OCI-M2 (cell line): ENCODE data around the gene COBL.

Source experiments
- DNase-seq: peaks from one replicate; lab custom pipeline; 2025; ENCODE audit not compliant: unreplicated experiment; lab: John Stamatoyannopoulos, UW

Gene COBL

DNA sequence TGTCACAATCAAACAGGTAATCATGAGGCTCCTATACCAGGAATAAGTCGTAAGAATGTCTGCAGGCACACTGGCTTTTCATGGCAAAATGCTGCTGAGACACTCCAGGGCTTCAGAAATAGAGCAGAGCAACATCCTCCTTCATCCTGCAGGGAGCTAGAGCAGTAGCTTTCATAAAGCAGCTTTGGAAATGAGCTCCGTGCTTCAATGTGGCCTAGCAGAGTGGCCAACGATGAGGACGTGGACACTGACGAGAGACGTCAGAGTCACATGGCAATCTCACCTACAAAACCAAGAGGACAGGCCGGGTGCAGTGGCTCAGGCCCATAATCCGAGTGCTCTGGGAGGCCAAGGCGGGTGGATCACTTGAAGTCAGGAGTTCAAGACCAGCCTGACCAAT lies 9.8 kb downstream of the COBL start:
- no peak for DNase-seq

DNA sequence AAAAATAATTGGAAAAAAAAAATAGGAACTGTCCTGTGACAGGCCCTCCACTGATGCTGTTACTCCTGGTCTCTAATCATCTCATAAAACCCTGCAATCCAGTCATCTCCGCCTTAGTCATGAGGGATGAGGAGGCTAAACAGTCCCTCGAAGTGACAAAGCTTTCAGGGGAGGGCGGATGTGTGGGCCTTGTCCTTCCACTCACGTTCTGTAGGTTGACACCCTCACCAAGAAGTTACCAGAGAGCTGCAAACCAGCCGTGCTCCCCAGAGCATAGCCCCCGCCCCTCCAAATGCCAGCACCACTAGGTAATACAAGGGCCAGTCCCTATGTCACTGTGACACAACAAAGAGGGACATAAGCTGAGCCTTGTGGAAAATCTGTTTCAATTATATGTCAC lies 11.9 kb downstream of the COBL start:
- DNase-seq, result no peak

DNA sequence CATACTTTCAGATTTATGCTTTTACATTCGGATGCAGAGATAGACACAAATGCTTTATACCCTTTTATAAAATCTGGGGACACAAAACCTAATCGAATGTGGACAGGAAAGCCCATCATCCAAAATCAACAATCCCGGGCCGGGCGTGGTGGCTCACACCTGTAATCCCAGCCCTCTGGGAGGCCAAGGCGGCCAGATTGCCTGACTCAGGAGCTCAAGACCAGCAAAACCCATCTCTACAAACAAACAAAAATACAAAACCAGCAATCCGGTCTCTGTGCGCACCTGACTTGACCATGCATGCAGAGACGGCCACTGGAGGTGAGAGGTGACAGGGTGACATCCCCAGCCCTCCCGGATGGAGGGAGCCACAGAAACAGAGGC lies 13.5 kb downstream of the COBL start:
- no peak for DNase-seq

DNA sequence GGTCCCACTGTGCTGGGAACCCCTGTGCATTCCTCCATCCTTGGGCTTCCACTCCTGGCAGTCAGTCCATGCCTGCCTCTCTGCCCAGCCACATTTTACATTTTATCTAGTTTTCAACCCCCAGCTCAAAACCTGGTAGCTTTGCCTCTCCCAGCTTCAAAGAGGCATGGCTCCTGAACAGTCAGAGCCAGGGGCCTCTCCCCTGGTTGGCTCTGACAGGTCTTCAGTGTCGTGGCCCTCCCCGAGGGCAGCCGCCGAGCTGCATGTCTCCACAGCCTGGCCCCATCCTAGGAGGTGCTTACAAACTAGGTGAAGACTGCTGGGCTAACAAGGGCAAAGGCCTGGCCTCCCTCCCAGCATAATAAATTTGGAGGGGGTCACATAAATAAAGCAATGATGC lies 14.8 kb downstream of the COBL start:
- no peak for DNase-seq

DNA sequence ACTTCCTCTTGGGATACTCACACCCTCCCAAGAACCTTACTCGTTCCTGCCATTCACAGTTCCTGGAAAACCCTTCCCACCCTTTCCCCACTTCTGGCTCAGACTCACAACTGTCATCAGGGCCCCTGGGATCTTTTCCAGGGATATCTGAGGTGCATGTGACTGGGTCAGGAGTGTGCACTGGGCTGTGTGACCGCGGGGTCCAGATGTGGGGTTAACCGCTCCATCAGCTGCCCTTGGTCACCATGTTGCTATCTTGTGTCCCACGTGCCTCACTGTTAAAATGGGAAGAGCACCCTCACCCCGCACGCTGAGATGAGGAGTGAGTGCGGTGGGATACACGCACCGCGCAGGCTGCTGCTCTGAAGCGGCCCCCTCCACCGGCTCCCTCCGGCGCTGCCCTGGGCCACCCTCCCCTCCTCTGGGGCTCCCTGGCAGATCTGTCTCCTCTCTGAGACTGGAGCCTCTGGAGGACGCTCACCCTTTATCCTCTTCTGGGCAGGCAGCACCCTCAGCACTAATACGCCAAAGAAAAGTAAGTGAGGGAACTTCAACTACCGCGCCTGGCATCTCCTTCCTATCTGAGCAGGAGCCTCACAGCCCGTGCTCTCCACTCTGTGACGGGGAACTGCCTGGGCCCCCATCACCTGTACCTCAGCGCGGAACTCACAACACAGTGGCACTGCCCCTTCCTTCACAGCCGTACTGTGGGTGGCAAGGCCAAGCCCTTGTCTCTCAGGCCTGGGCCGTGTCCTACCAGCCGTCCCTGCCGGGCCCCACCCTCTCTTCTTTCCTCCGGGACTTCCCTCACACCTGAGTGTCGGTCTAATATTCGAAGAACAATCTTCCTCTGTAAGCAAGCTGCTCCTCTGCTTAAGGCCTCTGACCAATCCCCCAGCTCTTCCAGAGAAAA lies 15.6 kb downstream of the COBL start:
- DNase-seq, result no peak

DNA sequence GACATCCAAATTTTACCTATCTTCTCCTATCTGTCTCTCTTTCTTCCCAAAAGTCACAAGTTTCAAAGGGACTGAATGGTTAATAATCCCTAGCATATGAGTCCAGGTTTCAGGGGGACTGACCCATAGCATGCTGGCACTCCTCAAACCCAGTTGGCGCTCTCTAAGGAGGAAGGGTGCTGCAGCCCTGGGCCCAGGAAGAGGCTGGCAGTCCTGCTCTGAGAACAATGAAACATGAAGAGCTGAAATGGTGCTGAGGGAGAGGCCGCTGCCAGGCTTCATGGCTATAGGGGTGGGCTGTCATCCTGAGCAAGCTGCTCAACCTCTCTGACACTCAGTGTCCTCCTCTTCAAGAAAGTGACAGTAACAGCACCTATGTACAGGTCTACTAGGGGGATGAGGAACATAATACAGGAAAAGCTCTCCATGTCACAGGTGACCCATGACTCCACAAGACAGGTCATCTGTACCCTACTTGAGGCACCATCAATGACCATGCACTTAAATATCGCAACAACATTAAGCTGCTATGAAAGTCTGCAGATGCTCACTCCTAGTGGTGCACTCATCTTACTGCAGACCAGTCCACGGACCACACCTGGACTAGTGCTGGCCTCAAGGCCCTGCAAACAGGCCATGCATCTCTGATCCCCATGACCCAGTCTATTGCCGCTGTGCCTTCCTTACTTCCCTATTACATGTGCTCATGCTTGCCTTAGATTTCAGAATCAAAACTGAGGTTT lies 17.0 kb downstream of the COBL start:
- no peak for DNase-seq

DNA sequence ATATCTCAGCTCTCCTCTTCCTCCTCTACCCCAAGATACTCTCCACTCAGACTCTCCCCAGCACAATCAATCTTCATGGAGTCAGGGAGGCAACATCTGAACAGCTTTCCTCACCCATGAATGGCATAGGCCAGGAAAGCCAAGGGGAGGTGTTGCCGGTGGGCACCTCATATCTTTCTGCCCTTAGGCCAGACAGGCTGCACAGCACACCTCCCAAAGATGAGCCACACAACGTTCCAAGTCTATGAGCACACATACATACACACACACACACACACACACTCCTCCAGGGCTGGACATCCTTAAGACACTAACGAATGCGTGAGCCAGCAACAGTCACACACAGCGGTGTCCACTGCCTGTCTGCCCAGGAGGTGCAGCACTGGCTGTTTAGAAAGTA lies 17.7 kb downstream of the COBL start:
- no peak for DNase-seq

DNA sequence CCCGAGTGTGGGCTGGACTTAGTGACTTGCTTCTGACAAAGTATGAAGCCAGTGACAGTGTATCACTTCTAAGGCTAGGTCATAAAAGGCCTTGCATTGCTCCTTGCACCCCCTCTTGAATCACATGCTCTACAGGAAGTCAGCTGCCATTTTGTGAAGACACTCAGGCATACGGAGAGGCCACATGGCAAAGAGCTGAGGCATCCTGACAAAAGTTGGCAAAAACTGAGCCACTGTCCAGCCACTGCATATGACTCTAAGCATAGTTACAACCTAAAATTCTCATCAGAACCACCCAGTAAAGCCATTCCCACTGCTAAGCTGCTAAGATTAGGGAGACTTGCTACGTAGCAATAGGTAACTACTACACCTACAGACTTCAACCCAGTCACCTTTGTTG lies 18.6 kb downstream of the COBL start:
- no peak for DNase-seq

DNA sequence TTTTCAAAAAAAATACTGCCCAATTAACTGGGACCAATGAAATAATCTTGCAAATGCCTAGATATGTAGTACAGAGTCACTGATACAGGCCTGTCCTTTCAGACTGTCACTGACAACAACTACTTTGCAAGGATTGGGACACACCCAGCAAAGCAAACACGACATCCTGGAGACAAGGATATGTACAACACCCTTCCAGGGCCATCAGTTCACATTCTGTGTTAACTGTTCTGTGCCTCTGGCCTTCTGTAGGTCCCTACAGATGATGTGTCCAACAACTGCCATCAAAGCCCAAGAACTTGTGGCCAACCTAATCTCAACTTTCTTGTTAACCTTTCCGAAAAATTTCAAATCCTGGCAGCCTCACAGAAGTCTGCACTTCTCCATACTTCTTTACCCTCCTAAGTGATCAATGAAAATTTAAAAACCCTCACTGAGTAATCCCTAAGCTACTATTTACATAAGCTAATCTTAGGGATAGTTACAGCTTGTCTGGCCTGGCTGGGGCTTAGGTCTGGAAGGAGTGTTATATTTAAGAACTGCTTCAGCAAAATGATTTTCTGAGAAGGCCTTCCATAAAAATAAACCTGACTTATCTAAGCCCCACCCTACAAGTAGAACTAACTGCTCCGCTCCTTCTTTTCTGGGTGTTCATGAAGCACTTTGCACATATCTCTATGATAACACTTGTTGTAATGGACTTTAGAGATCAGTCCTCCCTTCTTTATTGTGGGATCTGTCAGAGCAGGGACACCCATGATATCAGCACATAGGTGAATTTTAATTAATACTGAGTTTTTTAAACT lies 21.0 kb downstream of the COBL start:
- DNase-seq, result no peak

DNA sequence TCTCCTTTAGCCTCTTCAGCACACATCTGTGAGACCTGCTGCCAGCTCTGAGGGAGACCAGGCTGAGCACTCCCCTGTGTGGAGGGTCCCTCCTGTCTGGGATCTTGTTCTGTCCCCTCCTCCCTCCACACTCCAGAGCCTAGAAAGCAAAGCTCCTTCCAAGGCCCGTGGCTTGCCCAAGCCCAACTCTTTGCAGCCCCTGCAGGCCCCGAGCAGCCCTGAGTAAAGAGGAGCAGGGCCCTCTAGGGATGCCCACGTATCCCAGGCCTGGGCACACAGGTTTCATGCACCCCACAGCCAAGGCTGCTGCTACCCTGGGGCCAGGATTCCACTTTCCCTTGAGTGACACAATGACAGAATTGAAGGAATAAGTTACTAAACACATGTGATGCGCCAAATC lies 24.0 kb downstream of the COBL start:
- no peak for DNase-seq

DNA sequence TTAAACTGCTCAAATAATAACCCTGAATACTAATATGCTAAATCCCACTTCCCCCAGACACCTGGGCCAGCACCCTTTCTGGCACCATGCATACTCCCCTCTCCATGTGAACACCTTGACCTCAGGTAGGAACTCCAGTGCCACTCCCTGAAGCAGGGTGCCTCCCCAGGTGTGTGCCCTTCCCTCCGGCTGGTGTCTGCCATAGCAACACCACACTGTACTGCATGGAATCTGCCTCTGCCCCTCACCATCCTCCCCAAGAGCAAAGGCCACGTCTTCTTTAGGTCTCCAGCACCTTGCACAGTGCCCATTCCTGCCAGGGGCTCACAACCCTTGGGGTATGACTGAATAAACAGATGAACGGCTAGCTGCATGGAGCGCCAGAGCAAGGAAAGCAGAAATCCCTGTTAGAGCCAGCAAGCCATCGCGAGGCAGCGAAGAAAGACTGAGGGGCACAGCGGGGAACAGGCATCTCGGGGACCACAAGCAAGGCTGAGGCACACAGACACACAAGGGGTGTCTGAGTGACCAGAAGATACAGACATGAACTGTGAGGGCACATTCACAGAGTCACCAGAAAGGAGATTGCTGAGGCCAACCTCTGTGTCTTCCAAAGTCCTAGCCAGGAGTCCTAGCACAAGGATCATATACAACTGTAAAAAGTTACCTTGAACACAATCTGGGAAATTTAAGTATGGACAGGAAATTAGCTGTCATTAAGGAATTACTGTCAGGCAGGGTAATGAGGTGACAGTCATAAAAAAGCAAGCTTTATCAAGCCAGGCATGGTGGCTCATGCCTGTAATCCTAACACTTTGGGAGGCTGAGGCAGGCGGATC lies 25.7 kb downstream of the COBL start:
- DNase-seq, result no peak

DNA sequence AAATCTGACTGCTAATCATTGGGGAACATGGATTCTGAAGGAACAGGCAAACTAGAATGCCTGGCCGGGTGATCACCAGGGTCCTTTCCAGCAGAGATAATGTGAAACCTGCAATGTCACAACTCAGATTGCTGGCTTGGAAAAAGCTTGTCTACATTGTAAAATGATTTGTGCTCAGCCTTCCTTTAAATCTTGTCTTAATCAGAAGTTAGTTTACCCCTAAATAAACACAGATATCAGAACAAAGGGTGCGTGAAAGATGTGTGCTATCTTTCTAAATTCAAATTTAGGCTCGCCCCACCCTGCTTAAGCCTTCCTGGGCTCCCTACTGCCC lies 26.3 kb downstream of the COBL start:
- no peak for DNase-seq

DNA sequence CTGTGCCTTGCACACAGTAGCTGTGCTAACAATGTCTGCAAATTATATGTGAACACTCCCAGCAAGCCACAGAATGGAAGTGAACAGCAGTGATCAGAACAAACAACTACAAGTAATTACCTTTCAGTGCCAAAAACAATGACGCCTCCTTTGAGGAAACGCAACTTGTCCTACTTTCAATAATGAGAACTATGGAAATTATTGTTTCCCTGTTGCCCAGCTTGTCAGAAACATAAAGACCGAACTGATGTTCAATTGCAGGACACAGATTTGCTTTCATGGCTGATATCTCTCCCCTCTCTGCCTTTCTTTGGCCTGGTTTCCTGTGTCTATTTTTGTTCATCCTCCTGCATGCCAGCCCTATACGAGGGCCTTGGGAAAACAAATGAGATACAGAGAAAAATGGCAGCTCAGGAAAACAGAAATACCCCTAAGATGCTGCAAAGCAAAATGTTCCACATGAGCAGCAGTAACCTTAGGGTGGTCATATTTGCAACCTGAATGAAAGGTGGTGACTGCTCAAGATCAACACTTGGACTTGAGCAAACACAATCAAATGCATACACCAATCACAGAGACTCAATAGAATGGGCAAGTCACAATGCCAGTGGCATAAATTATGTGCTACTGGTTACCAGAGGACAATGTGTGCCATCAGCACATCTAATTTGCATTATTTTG lies 26.8 kb downstream of the COBL start:
- no peak for DNase-seq

DNA sequence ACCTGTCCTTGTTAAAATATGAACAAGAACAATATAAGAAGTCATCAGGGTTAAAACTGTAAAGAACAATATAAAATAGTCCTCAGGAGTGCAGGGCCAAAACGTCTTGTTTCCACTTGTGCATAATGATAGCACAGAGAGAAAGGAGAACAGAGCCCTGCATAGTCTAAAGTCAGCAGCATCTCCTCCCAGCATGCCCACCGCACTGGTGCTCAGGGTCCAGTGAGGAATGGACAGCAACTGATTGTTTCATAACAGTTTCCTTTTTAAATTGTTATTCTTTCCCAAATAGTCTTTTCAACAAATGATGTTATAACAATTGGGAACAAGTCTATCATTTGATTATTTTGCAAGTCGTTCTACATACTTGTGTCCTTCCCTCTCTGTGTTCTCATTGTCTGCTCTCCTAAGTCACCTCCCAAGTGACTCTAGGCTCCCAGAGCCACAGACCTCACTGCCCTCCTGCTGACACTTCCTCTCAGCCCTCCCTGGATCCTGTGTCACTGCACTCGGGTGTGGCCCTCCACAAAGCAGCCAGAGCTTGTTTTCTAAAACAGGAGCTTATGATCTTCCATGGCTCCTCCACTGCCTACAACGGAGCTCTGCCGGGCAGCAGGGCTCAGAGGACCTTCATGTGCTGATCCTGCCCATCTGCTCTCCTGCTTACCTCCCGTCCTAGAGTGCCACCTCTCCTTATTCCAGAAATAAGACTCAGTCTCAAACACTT lies 27.6 kb downstream of the COBL start:
- no peak for DNase-seq

DNA sequence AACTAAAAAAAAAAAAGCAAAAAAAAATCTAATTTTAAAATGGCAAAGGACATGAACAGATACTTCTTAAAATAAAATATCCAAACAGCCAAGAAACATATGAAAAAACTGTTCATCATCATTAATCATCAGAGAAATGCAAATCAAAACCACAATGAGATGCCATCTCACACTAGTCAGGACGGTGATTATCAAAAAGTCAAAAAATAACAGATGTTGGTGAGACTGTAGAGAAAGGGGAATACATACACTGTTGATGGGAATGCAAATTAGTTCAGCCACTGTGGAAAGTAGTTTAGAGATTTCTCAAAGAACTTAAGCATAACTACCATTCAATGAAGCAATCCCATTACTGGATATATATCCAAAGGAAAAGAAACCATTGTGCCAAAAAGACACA lies 30.2 kb downstream of the COBL start:
- no peak for DNase-seq

DNA sequence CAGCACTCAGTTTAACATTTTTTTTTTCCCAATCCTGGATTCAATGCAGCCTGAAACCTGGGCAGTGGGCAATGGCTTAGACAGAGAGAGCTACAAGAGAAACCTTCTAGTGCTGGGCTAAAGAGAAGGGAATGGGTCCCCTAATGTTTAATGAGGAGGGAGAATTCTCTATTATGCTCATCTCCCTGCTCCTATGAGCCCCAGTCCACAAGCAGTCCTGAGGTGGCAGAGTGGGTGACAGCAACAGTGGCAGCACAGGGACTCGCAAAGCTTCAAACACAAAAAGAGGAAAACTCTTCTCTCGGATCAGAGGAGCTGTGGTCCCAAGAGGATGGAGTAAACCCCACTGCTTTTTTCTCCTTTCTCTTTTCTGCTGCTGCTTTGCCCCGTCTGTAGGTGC lies 36.5 kb downstream of the COBL start:
- DNase-seq, result no peak

DNA sequence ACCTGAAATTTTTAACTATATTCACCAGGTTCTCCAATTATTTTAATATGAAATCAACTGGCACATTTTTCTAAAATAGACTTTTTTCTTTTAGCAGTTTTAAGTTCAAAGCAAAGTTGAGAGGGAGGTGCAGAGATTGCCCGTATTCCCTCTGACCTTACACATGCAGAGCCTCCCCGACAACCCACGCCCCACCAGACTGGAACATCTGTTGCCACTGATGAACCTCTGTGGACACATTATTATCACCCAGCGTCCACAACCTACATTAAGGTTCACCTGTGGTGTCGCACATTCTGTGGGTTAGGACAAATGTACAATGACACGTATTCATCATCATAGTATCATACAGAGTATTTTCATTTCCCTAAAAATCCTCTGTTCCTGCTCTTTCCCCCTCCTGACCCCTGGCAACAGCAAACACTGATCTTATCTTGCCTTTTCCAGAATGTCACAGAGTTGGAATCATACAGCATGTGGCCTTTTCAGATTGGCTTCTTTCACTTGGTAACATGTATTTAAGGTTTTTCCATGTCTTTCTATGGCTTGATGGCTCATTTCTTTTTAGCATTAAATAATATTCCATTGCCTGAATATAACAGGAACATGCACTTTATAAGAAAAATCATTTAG lies 37.1 kb downstream of the COBL start:
- DNase-seq, result no peak

DNA sequence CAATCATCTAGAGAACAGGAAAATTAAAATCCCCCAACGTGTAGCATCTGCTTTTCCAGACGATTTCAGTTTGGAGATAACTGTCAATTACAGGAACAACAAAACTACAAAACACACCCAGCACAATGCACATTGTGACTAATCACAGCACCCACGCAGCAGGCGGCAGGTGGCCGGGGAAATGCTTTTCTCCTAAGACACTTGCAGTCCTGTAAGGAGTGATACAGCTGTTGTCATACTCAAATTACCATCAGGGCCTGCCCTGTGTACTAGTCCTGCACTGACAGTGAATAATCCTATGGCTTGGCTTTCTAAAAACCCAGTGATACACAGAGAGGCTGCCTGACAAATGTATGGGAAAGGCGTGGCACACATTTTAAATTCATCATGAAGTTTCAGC lies 37.8 kb downstream of the COBL start:
- DNase-seq, result no peak

DNA sequence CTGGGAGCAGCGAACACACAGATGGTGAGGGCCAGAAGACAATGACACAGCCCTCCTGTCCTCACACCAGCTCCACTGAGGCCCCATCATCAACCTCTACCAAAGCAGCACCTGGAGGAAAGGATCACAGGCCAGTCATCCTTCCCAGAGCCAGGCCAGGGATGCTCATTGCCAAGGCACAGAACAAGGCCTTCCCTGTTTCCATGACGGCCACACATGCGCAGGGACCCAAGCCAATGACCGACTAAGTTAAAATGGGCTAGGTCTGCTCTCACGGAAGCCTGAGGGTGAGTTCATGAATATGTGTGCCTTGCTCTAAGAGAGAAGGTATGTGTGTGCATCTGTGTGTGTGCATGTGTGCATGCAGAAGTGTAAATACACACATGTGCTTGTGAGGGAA lies 39.6 kb downstream of the COBL start:
- DNase-seq, result no peak
